Measurements from ENCODE around the gene QRICH1. TPM values are rescaled to one million over a fixed set of nuclear protein-coding genes. Genes with fewer than 3 reads are reported as not detected.

QRICH1 gene
- total and polyA plus RNA-seq, 2 of the 13 experiments (the other 11 are each of a cell fraction or from before 2014, with no cell fraction given), result 52.6 to 102 TPM

- no peak for FAIRE-seq
- no peak overlapping the region for H3K9ac ChIP-seq (ENCODE audit: insufficient read depth, low read depth, low read length)
- CTCF ChIA-PET (ENCODE audit: low intra/inter-chr PET ratio, low total read pairs), result no interaction called here
- no peak for ATAC-seq
- H3K4me2 ChIP-seq (ENCODE audit: low read depth, low read length), result no peak overlapping the region
- in situ Hi-C loops (cut with HindIII; ENCODE audit: extremely low pct_ligation_motif_present, low pct_unique_long_range_greater_than_20kb) (no loop called here), intact Hi-C loops (cut with micrococcal nuclease; ENCODE audit: unreplicated experiment) (no loop called here)
- H3K36me3 ChIP-seq (replicated peaks in 1 of 2; ENCODE audit: control insufficient read depth in 1 of 2, insufficient read depth in 2 of 2, low read length in 2 of 2), result peaks cover 18 to 43% of the 10 kb centered on the region in 2 experiments
- H3K9me3 ChIP-seq (ENCODE audit: low read length), result no peaks in the 10 kb centered on the region
- no TSS peak for BruUV-seq (replicated peaks)
- POLR2A ChIA-PET, result interaction anchor here (4.3 kb wide), 1 partner anchor 12 kb away, joined by 110 read pairs; the partner anchor contains the start of gene LAMB2
- H3K4me3 ChIP-seq (replicated peaks in 1 of 3; ENCODE audit: insufficient read depth in 1 of 3, low read depth in 2 of 3, low read length in 3 of 3), result no peak overlapping the region
- no peaks in the 10 kb centered on the region for H4K20me1 ChIP-seq (ENCODE audit: insufficient read depth, low read length)
- DNase-seq (ENCODE audit: low spot score), result no peak
- TF ChIP-seq RBFOX2 (IDR thresholded peaks at IDR 0.05; ENCODE audit: low read depth, low read length) (0 out of 2 replicates have a peak, but pooled peaks have one; percentile 28), ZNF207 (IDR thresholded peaks at IDR 0.05; ENCODE audit: borderline replicate concordance) (no peak), MAFF (IDR thresholded peaks at IDR 0.05; ENCODE audit: low read depth, low read length) (no peak)
- peaks cover 14% of the 10 kb centered on the region for H3K79me2 ChIP-seq (ENCODE audit: insufficient read depth, low read length)
- no peaks in the 10 kb centered on the region; a peak in 1 of 5 replicates for H3K27me3 ChIP-seq (ENCODE audit: control insufficient read depth in 1 of 2, insufficient read depth in 2 of 2, low read length in 2 of 2)
- no peak overlapping the region for H2AFZ ChIP-seq (ENCODE audit: low read length)
- peaks cover 19% of the 10 kb centered on the region for H3K4me1 ChIP-seq (ENCODE audit: insufficient read depth, low read length)
- WGBS (ENCODE audit: low lambda C conversion rate), result no CpG with 5 or more reads among the region's 7 CpGs
- no peak overlapping the region for H3K27ac ChIP-seq (ENCODE audit: extremely low read length, insufficient read depth, low read length)
Observed at GRCh38 chr3:49122451-49122850, 28.6 kb upstream of the QRICH1 start.

- peaks cover 19% of the 10 kb centered on the region for H3K4me1 ChIP-seq (ENCODE audit: insufficient read depth, low read length)
- no peaks in the 10 kb centered on the region for H3K9me3 ChIP-seq (ENCODE audit: low read length)
- 100% methylated on average over 3 of the region's 12 CpGs for WGBS (ENCODE audit: low lambda C conversion rate)
- peaks cover 20 to 47% of the 10 kb centered on the region in 2 experiments for H3K36me3 ChIP-seq (replicated peaks in 1 of 2; ENCODE audit: control insufficient read depth in 1 of 2, insufficient read depth in 2 of 2, low read length in 2 of 2)
- ATAC-seq (no peak), DNase-seq (ENCODE audit: low spot score) (no peak), FAIRE-seq (no peak)
- H3K27ac ChIP-seq (ENCODE audit: extremely low read length, insufficient read depth, low read length), result no peak overlapping the region
- H3K9ac ChIP-seq (ENCODE audit: insufficient read depth, low read depth, low read length), result no peak overlapping the region
- ChIA-PET CTCF (ENCODE audit: low intra/inter-chr PET ratio, low total read pairs) (no interaction called here), POLR2A (interaction anchor here (1.6 to 4.3 kb wide), 5 partner anchors 12 to 115 kb away, joined by 12 to 110 read pairs (median 32); partner anchors contain the start of genes IMPDH2, LAMB2, QRICH1 and WDR6)
- peaks cover 14% of the 10 kb centered on the region for H3K79me2 ChIP-seq (ENCODE audit: insufficient read depth, low read length)
- in situ Hi-C loops (cut with HindIII; ENCODE audit: extremely low pct_ligation_motif_present, low pct_unique_long_range_greater_than_20kb), result no loop called here
- BruUV-seq (replicated peaks), result no TSS peak
- H3K4me3 ChIP-seq (replicated peaks in 1 of 3; ENCODE audit: insufficient read depth in 1 of 3, low read depth in 2 of 3, low read length in 3 of 3), result no peak overlapping the region
- H4K20me1 ChIP-seq (ENCODE audit: insufficient read depth, low read length), result no peaks in the 10 kb centered on the region
- H2AFZ ChIP-seq (ENCODE audit: low read length), result no peak overlapping the region
- no peak overlapping the region for H3K4me2 ChIP-seq (ENCODE audit: low read depth, low read length)
- TF ChIP-seq BHLHE40 (IDR thresholded peaks at IDR 0.05; ENCODE audit: low read length) (no peak), MYC (CRISPR knock-in tag; IDR thresholded peaks at IDR 0.05; ENCODE audit: borderline replicate concordance) (no peak), ZNF143 (CRISPR knock-in tag; IDR thresholded peaks at IDR 0.05) (no peak), MAX (IDR thresholded peaks at IDR 0.05) (no peak), HCFC1 (IDR thresholded peaks at IDR 0.05; ENCODE audit: low read depth, low read length) (no peak), GATAD1 (CRISPR knock-in tag; IDR thresholded peaks at IDR 0.05) (no peak), ZBTB42 (CRISPR knock-in tag; IDR thresholded peaks at IDR 0.05) (no peak)
- H3K27me3 ChIP-seq (ENCODE audit: control insufficient read depth in 1 of 2, insufficient read depth in 2 of 2, low read length in 2 of 2), result no peaks in the 10 kb centered on the region; a peak in 1 of 5 replicates
- intact Hi-C loops (cut with micrococcal nuclease; ENCODE audit: unreplicated experiment), result no loop called here
Observed at GRCh38 chr3:49122022-49122421, 28.2 kb upstream of the QRICH1 start.

All from HepG2 (cell line).